Neural progenitor cell (in vitro differentiated cells): ENCODE data around the gene FGD3. TPM values are rescaled to one million over a fixed set of nuclear protein-coding genes. Genes with fewer than 3 reads are reported as not detected.

Experiments
- DNase-seq: peaks from one replicate; pipeline ENCODE4 v3.0.0-alpha.2; 2016; ENCODE audit warnings: low spot score
- H2AFZ ChIP-seq: fragments of 200-600 bp; sonication (generic); replicated peaks from 2 replicates; pipeline ENCODE4 v1.6.1; 2016; ENCODE audit warnings: antibody characterized with exemption
- H3F3A ChIP-seq: fragments of 200-600 bp; sonication (generic); 2 replicates; pipeline ENCODE4 v1.6.1; 2016; ENCODE audit warnings: antibody characterized with exemption, low read depth
- H3K27ac ChIP-seq: fragments of 200-600 bp; sonication (generic); 2 replicates; pipeline ENCODE4 v1.5.1; 2016; ENCODE audit warnings: mild to moderate bottlenecking
- H3K27me3 ChIP-seq: fragments of 200-600 bp; sonication (generic); 2 replicates; pipeline ENCODE4 v1.6.1; 2016; ENCODE audit warnings: mild to moderate bottlenecking, moderate library complexity
- H3K36me3 ChIP-seq: fragments of 200-600 bp; sonication (generic); 2 replicates; pipeline ENCODE4 v1.5.1; 2016
- H3K4me1 ChIP-seq: fragments of 200-600 bp; sonication (generic); 2 replicates; pipeline ENCODE4 v1.6.1; 2016; ENCODE audit warnings: mixed run types
- H3K4me2 ChIP-seq: fragments of 200-600 bp; sonication (generic); 2 replicates; pipeline ENCODE4 v1.6.1; 2016
- H3K4me3 ChIP-seq: fragments of 200-600 bp; sonication (generic); 2 replicates; pipeline ENCODE4 v1.5.1; 2016
- H3K79me2 ChIP-seq: fragments of 200-600 bp; sonication (generic); 2 replicates; pipeline ENCODE4 v1.6.1; 2016; ENCODE audit warnings: low read depth
- H3K9ac ChIP-seq: fragments of 200-600 bp; sonication (generic); 2 replicates; pipeline ENCODE4 v1.6.1; 2016
- H3K9me3 ChIP-seq: fragments of 200-600 bp; sonication (generic); 2 replicates; pipeline ENCODE4 v1.5.1; 2016; ENCODE audit warnings: low read depth
- H4K20me1 ChIP-seq: fragments of 200-600 bp; sonication (generic); 2 replicates; pipeline ENCODE4 v1.6.1; 2016; ENCODE audit warnings: low read depth
- H3K27ac Mint-ChIP-seq: 3 replicates; pipeline ENCODE4 v1.8.0; 2021; ENCODE audit warnings: mixed read lengths
- H3K27me3 Mint-ChIP-seq: 2 replicates; pipeline ENCODE4 v1.8.0; 2022; ENCODE audit warnings: low read depth, mild to moderate bottlenecking, inconsistent platforms, moderate library complexity, mixed read lengths; ENCODE audit not compliant: insufficient read depth
- H3K36me3 Mint-ChIP-seq: 3 replicates; pipeline ENCODE4 v1.8.0; 2021; ENCODE audit warnings: mixed read lengths
- H3K4me1 Mint-ChIP-seq: 3 replicates; pipeline ENCODE4 v1.8.0; 2021; ENCODE audit warnings: mixed read lengths
- H3K4me3 Mint-ChIP-seq: 3 replicates; pipeline ENCODE4 v1.8.0; 2021; ENCODE audit warnings: mild to moderate bottlenecking, moderate library complexity, mixed read lengths
- H3K9me3 Mint-ChIP-seq: 3 replicates; pipeline ENCODE4 v1.8.0; 2020; ENCODE audit warnings: mixed read lengths
- CTCF ChIP-seq: fragments of 200-600 bp; sonication (generic); IDR thresholded peaks from 2 replicates; pipeline ENCODE4 v1.5.1; 2017; ENCODE audit warnings: antibody characterized with exemption, mild to moderate bottlenecking
- EZH2 ChIP-seq: fragments of 200-600 bp; sonication (generic); IDR thresholded peaks from 2 replicates; pipeline ENCODE4 v1.6.1; 2017; ENCODE audit warnings: antibody characterized with exemption, mild to moderate bottlenecking, moderate library complexity
- EZH2phosphoT487 ChIP-seq: fragments of 200-600 bp; sonication (generic); IDR thresholded peaks from 2 replicates; pipeline ENCODE4 v1.6.1; 2017; ENCODE audit warnings: antibody characterized with exemption
- total RNA-seq: library from RNA; depleted of rRNA; stranded (reverse); fragments of >200 nt; gene quantifications from 2 replicates; pipeline ENCODE4 v1.2.3, GENCODE V29; 2015; ENCODE audit warnings: low replicate concordance

Gene FGD3
- total RNA-seq, 1 donor from 2014 or later, result 0.56 TPM

GRCh38 chr9:93035821-93036351, 88.6 kb downstream of the FGD3 start:
- Mint-ChIP-seq H3K4me3 (no peak overlapping the region), H3K9me3 (no peaks in the 10 kb centered on the region), H3K27me3 (peaks cover 5% of the 10 kb centered on the region), H3K36me3 (no peaks in the 10 kb centered on the region), H3K4me1 (peaks cover 11% of the 10 kb centered on the region), H3K27ac (no peak overlapping the region)
- no peak for DNase-seq
- TF ChIP-seq EZH2phosphoT487 (no peak), CTCF (no peak), EZH2 (no peak)
- Histone ChIP-seq H2AFZ (no peak overlapping the region), H3K27me3 (no peaks in the 10 kb centered on the region), H3F3A (no peaks in the 10 kb centered on the region), H3K79me2 (no peaks in the 10 kb centered on the region), H3K36me3 (no peaks in the 10 kb centered on the region), H4K20me1 (no peaks in the 10 kb centered on the region), H3K9me3 (no peaks in the 10 kb centered on the region), H3K4me2 (no peak overlapping the region), H3K27ac (no peak overlapping the region), H3K4me3 (no peak overlapping the region), H3K4me1 (no peaks in the 10 kb centered on the region), H3K9ac (no peak overlapping the region)

- no peaks in the 10 kb centered on the region for H3K79me2 ChIP-seq
- no peaks in the 10 kb centered on the region for H3K36me3 ChIP-seq
- Mint-ChIP-seq H3K4me1 (peaks cover 13% of the 10 kb centered on the region), H3K4me3 (no peak overlapping the region), H3K9me3 (peaks cover 4% of the 10 kb centered on the region), H3K36me3 (no peaks in the 10 kb centered on the region), H3K27ac (no peak overlapping the region), H3K27me3 (peaks cover 9% of the 10 kb centered on the region)
- H3K9ac ChIP-seq, result no peak overlapping the region
- no peaks in the 10 kb centered on the region for H3K4me1 ChIP-seq
- H2AFZ ChIP-seq, result no peak overlapping the region
- H4K20me1 ChIP-seq, result no peaks in the 10 kb centered on the region
- no peak overlapping the region for H3K27ac ChIP-seq
- no peak overlapping the region for H3K4me2 ChIP-seq
- no peaks in the 10 kb centered on the region for H3F3A ChIP-seq
- no peaks in the 10 kb centered on the region for H3K27me3 ChIP-seq
- DNase-seq, result peak; percentile 33
- no peaks in the 10 kb centered on the region for H3K9me3 ChIP-seq
- H3K4me3 ChIP-seq, result no peak overlapping the region
- peak; percentile 44 for TF ChIP-seq CTCF
- TF ChIP-seq EZH2, result no peak
These were observed 89.7 kb downstream of the FGD3 start for GRCh38 chr9:93036887-93037475.

GRCh38 chr9:93037476-93037971, 90.2 kb downstream of the FGD3 start:
- no peak overlapping the region for H3K4me2 ChIP-seq
- no peak for DNase-seq
- H3K27me3 ChIP-seq, result no peaks in the 10 kb centered on the region
- H3F3A ChIP-seq, result no peaks in the 10 kb centered on the region
- no peak for TF ChIP-seq EZH2phosphoT487
- no peak for TF ChIP-seq CTCF
- no peak for TF ChIP-seq EZH2
- no peaks in the 10 kb centered on the region for H3K4me1 ChIP-seq
- Mint-ChIP-seq H3K4me1 (peaks cover 13% of the 10 kb centered on the region), H3K27me3 (peaks cover 9% of the 10 kb centered on the region), H3K9me3 (peaks cover 4% of the 10 kb centered on the region), H3K36me3 (no peaks in the 10 kb centered on the region), H3K27ac (no peak overlapping the region), H3K4me3 (no peak overlapping the region)
- H3K9ac ChIP-seq, result no peak overlapping the region
- H3K36me3 ChIP-seq, result no peaks in the 10 kb centered on the region
- no peak overlapping the region for H2AFZ ChIP-seq
- H3K9me3 ChIP-seq, result no peaks in the 10 kb centered on the region
- H3K27ac ChIP-seq, result no peak overlapping the region
- H4K20me1 ChIP-seq, result no peaks in the 10 kb centered on the region
- no peak overlapping the region for H3K4me3 ChIP-seq
- H3K79me2 ChIP-seq, result no peaks in the 10 kb centered on the region
